K562 (cell line): ENCODE results near the gene SH3D21. TPM values are rescaled to one million over a fixed set of nuclear protein-coding genes. Genes with fewer than 3 reads are reported as not detected.

Experiments
- CEBPG ChIP-seq, 3 experiments: fragments of 200-800 bp in 1 of 3; sonication (Bioruptor generic) in 1 of 3; sonication (generic) in 1 of 3; formaldehyde crosslinking in 1 of 3; IDR thresholded peaks in 2 of 3; conservative IDR thresholded peaks in 1 of 3; 2 replicates each; pipeline versions ENCODE4 v1.6.1 to v1.8.0; 2016 to 2022; ENCODE audit warnings: missing compliant biosample characterization in 2 of 3, missing genetic modification characterization in 2 of 3, mild to moderate bottlenecking in 1 of 3, missing genetic modification reagents in 1 of 3
- CHD2 ChIP-seq: IDR thresholded peaks from 2 replicates; pipeline ENCODE4 v1.6.1; 2011; ENCODE audit warnings: low read depth, low read length
- IRF9 ChIP-seq: fragments of 450-650 bp; IDR thresholded peaks from 2 replicates; pipeline ENCODE4 v1.6.1; 2016; ENCODE audit warnings: missing biosample characterization, missing genetic modification characterization
- NFRKB ChIP-seq: fragments of 450-650 bp; IDR thresholded peaks from 2 replicates; pipeline ENCODE4 v1.6.1; 2016; ENCODE audit warnings: low read depth
- NR1H2 ChIP-seq: sonication (generic); formaldehyde crosslinking; IDR thresholded peaks from 2 replicates; pipeline ENCODE4 v1.4.0; 2020; ENCODE audit warnings: mild to moderate bottlenecking, missing genetic modification reagents
- RBFOX2 ChIP-seq: fragments of 200-400 bp; formaldehyde crosslinking; IDR thresholded peaks from 2 replicates; pipeline ENCODE4 v1.6.1; 2017; ENCODE audit warnings: low read depth, mild to moderate bottlenecking, low read length, moderate library complexity
- REST ChIP-seq, 2 experiments: fragments of 450-650 bp; formaldehyde crosslinking in 1 of 2; IDR thresholded peaks; 2 replicates each; pipeline versions ENCODE4 v1.4.0 to v1.6.1; 2014 to 2020; ENCODE audit warnings: mild to moderate bottlenecking in 2 of 2, borderline replicate concordance in 1 of 2, low read depth in 1 of 2
- TEAD4 ChIP-seq, 2 experiments: sonication (generic) in 1 of 2; formaldehyde crosslinking in 1 of 2; IDR thresholded peaks; 2 replicates each; pipeline versions ENCODE4 v1.6.1 to v1.8.0; 2012 to 2022; ENCODE audit warnings: borderline replicate concordance in 1 of 2, inconsistent platforms in 1 of 2, low read length in 1 of 2, mild to moderate bottlenecking in 1 of 2, missing genetic modification reagents in 1 of 2
- TSC22D4 ChIP-seq: fragments of 450-650 bp; IDR thresholded peaks from 2 replicates; pipeline ENCODE4 v1.6.1; 2016; ENCODE audit warnings: missing genetic modification characterization, missing biosample characterization, control low read depth
- VEZF1 ChIP-seq: fragments of 200-800 bp; sonication (Bioruptor generic); IDR thresholded peaks from 2 replicates; pipeline ENCODE4 v1.6.1; 2017; ENCODE audit warnings: missing genetic modification characterization, missing compliant biosample characterization
- ZNF280B ChIP-seq: fragments of 250-450 bp; sonication (Bioruptor Pico); IDR thresholded peaks from 2 replicates; pipeline ENCODE4 v1.5.1; 2021; ENCODE audit warnings: mild to moderate bottlenecking
- ZNF316 ChIP-seq: fragments of 450-650 bp; IDR thresholded peaks from 2 replicates; pipeline ENCODE4 v1.6.1; 2016
- polyA plus RNA-seq, 8 experiments: library from polyadenylated mRNA; depleted of rRNA in 4 of 8; stranded (reverse) in 5 of 8; unstranded in 3 of 8; fragments of >200 nt; fragmentation: Nextera tagmentation in 2 of 8; fragmentation: Illumina TruSeq in 1 of 8; extraction: Ambion mirVana in 2 of 8; extraction: Trizol in 1 of 8; gene quantifications; 2 replicates each; pipeline versions ENCODE4 v1.2.1 to v1.2.3, GENCODE V29; 2011 to 2014; ENCODE audit warnings: inconsistent platforms in 1 of 8, missing spikeins in 1 of 8
- total RNA-seq, 7 experiments: library from RNA; depleted of rRNA in 6 of 7; stranded (reverse); fragments of >200 nt in 6 of 7; fragmentation: Illumina TruSeq in 2 of 7; extraction: Trizol in 2 of 7; gene quantifications; 2 replicates each; pipeline versions ENCODE4 v1.2.1 to v1.2.3, GENCODE V29; 2011 to 2021; ENCODE audit warnings: low replicate concordance in 1 of 7

The SH3D21 gene
- total and polyA plus RNA-seq, 9 of the 15 experiments (the other 6 are each of a cell fraction or from before 2014, with no cell fraction given) = 0.01 to 4.7 (median 1.8) TPM

GRCh38 chr1:36321119-36321951 lies 15.2 kb downstream of the SH3D21 start (continued):
- peak; percentile 82 for TF ChIP-seq TEAD4 (IDR thresholded peaks at IDR 0.05; ENCODE audit: low read length)
- 0 out of 2 replicates have a peak, but pooled peaks have one; percentile 39 for TF ChIP-seq TEAD4 (CRISPR knock-in tag; IDR thresholded peaks at IDR 0.05; ENCODE audit: borderline replicate concordance)
- no peak for TF ChIP-seq IRF9 (tag)
- TF ChIP-seq NFRKB = peak; percentile 61
- peak; percentile 66 for TF ChIP-seq CHD2
- no peak for TF ChIP-seq ZNF280B (CRISPR knock-in tag)
- peak; percentile 21; the same call in 1 of the 2 replicates for TF ChIP-seq REST (IDR thresholded peaks at IDR 0.05; ENCODE audit: borderline replicate concordance)
- TF ChIP-seq REST (CRISPR knock-in tag; IDR thresholded peaks at IDR 0.05; ENCODE audit: low read depth) = no peak
- TF ChIP-seq CEBPG (CRISPR knock-in tag; IDR thresholded peaks at IDR 0.05) = peak; percentile 72
- no peak for TF ChIP-seq CEBPG (tag; conservative IDR thresholded peaks at IDR 0.05 in 1 of 2, IDR thresholded peaks at IDR 0.05 in 1 of 2)
- TF ChIP-seq RBFOX2 = peak; percentile 93
- TF ChIP-seq TSC22D4 (tag) = no peak
- 0 out of 2 replicates have a peak, but pooled peaks have one; percentile 27 for TF ChIP-seq ZNF316
- peak; percentile 92 for TF ChIP-seq VEZF1
- peak; percentile 76; the same call in 1 of the 2 replicates for TF ChIP-seq NR1H2 (CRISPR knock-in tag)
